Measurements from ENCODE around the gene PDE9A.
"Not testable (repeated sequence)": the region's sequence is repeated elsewhere in the genome, so short reads cannot be mapped to it uniquely, and the experiment has no call there.

The PDE9A gene

DNA sequence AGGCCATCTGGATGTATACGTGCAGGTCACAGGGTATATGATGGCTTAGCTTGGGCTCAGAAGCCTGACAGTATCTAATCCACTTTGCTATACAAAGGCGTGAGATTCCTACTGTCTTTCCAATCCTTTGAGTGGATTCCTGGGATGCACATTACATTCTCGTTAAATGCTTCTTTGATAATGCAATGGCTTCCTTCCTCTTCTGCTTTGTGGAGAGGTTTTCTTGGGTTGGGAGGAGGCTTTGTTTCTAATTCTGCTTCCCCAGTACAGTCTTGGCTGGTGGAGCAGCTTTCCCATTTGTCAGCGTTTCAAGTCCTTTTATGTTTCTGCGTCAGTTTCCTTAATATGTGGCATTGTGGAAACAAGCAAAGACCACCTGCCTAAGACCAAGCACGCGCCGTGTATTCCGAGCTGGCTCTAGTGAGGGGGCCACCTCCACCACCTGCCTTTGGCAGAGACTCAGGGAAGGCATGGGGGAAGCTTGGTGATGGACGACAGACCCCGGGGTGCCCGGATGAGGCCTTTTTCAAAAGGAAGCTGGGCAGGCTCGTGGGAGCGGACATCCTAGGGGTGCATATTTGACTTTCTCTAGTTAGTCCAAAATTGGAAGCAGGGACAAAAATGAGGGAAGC, 153.2 kb downstream of the PDE9A start:
- Mint-ChIP-seq H3K9me3 (no peaks in the 10 kb centered on the region), H3K4me3 (no peak overlapping the region)
- TF ChIP-seq CTCF (IDR thresholded peaks at IDR 0.05; ENCODE audit: unreplicated experiment in 3 of 3), result no peak

GRCh38 chr21:42807293-42807895, 154.0 kb downstream of the PDE9A start:
- H3K4me3 Mint-ChIP-seq; H3K36me3 Mint-ChIP-seq (ENCODE audit: low read depth); H3K9me3 Mint-ChIP-seq; H3K4me1 Mint-ChIP-seq: not testable (repeated sequence)
- peak overlapping the region in 1 of 3 experiments; percentile 73 for H3K27ac Mint-ChIP-seq
- peaks cover 24% of the 10 kb centered on the region for H3K27me3 Mint-ChIP-seq (ENCODE audit: low read depth)

More for the DNA sequence above, 153.2 kb downstream of the PDE9A start:
- Mint-ChIP-seq H3K27ac (peak overlapping the region in 1 of 3 experiments; percentile 73), H3K27me3 (ENCODE audit: low read depth) (peaks cover 24% of the 10 kb centered on the region), H3K4me1 (no peaks in the 10 kb centered on the region), H3K36me3 (ENCODE audit: low read depth) (no peaks in the 10 kb centered on the region)

GRCh38 chr21:42807938-42808613, 154.7 kb downstream of the PDE9A start:
- Mint-ChIP-seq H3K4me3 (no peak overlapping the region), H3K9me3 (peaks cover 3% of the 10 kb centered on the region), H3K36me3 (ENCODE audit: low read depth) (peaks cover 5% of the 10 kb centered on the region), H3K4me1 (no peaks in the 10 kb centered on the region), H3K27me3 (ENCODE audit: low read depth) (peaks cover 24% of the 10 kb centered on the region), H3K27ac (peak overlapping the region in 1 of 3 experiments; percentile 73)
- TF ChIP-seq CTCF (IDR thresholded peaks at IDR 0.05; ENCODE audit: unreplicated experiment in 3 of 3), result no peak

- Mint-ChIP-seq H3K4me1 (no peaks in the 10 kb centered on the region), H3K27ac (no peak overlapping the region), H3K27me3 (ENCODE audit: low read depth) (peaks cover 24% of the 10 kb centered on the region), H3K36me3 (ENCODE audit: low read depth) (peaks cover 5% of the 10 kb centered on the region), H3K9me3 (peaks cover 6% of the 10 kb centered on the region), H3K4me3 (no peak overlapping the region)
- TF ChIP-seq CTCF (IDR thresholded peaks at IDR 0.05; ENCODE audit: unreplicated experiment in 3 of 3), result no peak
Measured at GRCh38 chr21:42809171-42809570, 155.8 kb downstream of the PDE9A start.

DNA sequence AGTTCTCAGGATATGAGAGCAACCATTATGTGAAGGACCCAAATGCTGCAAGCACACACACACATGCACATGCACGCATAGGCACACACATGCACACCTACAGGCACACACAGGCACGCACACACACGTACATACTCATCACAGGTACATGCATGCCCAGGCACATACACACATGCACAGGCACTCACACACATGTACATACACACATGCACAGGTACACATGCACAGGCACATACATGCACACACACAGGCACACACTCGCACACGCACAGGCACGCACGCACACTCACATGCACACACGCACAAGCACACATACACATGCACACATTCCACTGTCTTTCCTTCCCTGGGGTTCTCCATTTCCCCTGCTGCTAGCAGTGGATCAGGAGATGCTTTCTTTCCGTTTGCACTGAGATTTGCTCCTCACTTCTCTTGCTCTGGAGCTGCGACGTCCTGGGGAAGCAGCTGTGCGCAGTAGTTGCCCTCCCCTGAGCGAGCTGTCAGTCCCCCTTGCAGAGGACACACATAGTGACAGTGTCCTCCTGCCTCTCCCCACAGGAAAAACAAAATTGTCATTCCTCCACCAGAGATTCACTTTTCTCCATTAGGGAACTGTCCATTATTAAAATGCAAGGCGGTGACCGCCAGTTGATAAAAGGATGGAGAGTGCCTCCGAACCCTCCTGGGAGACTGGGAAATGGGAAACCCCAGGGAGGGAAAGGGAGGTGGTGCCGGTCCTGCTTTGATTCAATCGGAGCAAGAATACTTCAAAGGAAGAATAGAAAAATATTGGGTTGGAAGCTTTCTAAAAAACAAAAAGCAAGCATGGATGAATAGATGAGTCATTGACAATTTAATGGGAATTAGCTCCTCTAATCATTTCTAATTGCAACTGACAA, 156.4 kb downstream of the PDE9A start:
- Mint-ChIP-seq H3K4me3 (no peak overlapping the region), H3K36me3 (ENCODE audit: low read depth) (peaks cover 6% of the 10 kb centered on the region), H3K4me1 (no peaks in the 10 kb centered on the region), H3K27ac (no peak overlapping the region), H3K9me3 (peaks cover 6% of the 10 kb centered on the region), H3K27me3 (ENCODE audit: low read depth) (peaks cover 24% of the 10 kb centered on the region)
- no peak for TF ChIP-seq CTCF (IDR thresholded peaks at IDR 0.05; ENCODE audit: unreplicated experiment in 3 of 3)

GRCh38 chr21:42811960-42812359, 158.5 kb downstream of the PDE9A start:
- H3K4me3 Mint-ChIP-seq, result no peak overlapping the region
- peaks cover 13% of the 10 kb centered on the region for H3K36me3 Mint-ChIP-seq (ENCODE audit: low read depth)
- H3K27me3 Mint-ChIP-seq (ENCODE audit: low read depth), result peaks cover 12% of the 10 kb centered on the region
- TF ChIP-seq CTCF (IDR thresholded peaks at IDR 0.05; ENCODE audit: unreplicated experiment in 3 of 3), result no peak
- peaks cover 15% of the 10 kb centered on the region for H3K9me3 Mint-ChIP-seq
- no peak overlapping the region for H3K27ac Mint-ChIP-seq
- no peaks in the 10 kb centered on the region for H3K4me1 Mint-ChIP-seq

- H3K4me1 Mint-ChIP-seq, H3K4me3 Mint-ChIP-seq, H3K27ac Mint-ChIP-seq: not testable (repeated sequence)
- H3K36me3 Mint-ChIP-seq (ENCODE audit: low read depth), result peaks cover 17% of the 10 kb centered on the region
- peaks cover 21% of the 10 kb centered on the region for H3K9me3 Mint-ChIP-seq
- H3K27me3 Mint-ChIP-seq (ENCODE audit: low read depth), result peaks cover 12% of the 10 kb centered on the region
Measured at GRCh38 chr21:42812528-42813241, 159.3 kb downstream of the PDE9A start.

Data from nephron (organoid).